SKM-1 treated with dmso at 0.1 percent for 144 hours (cell line): ENCODE results near the gene TRIM10.
"Not testable (repeated sequence)": the region's sequence is repeated elsewhere in the genome, so short reads cannot be mapped to it uniquely, and the experiment has no call there.

Experiments
- DNase-seq: peaks from one replicate; lab custom pipeline; 2025; ENCODE audit not compliant: unreplicated experiment; lab: John Stamatoyannopoulos, UW

The TRIM10 gene

DNA sequence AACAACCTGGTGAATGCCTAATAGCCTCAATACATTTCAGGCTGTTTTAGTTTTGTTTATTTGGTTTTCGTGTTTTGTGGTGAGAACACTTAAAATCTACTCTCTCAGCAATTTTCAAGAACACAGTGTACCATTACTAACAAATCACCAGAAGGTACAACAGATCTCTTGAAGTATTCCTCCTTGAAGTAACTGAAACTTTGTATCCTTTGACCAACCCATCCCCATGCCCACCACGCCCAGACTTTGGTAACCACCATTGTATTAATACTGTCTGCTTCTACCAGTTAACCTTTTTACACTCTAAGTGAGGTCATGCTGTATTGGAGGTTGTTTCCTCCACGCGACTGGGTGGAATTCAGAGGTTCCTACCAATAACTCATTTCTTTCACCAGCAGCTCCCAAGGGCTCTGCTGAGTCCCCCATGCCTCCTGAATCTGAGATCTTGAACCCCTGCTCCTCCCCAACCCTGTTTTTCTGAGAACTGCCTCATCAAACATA lies 30.8 kb downstream of the TRIM10 start:
- DNase-seq, result no peak

- no peak for DNase-seq
These were observed 31.5 kb downstream of the TRIM10 start for GRCh38 chr6:30129265-30130178.

GRCh38 chr6:30127238-30128093 lies 33.5 kb downstream of the TRIM10 start:
- no peak for DNase-seq

GRCh38 chr6:30122515-30122914 lies 38.5 kb downstream of the TRIM10 start:
- DNase-seq, result no peak

DNA sequence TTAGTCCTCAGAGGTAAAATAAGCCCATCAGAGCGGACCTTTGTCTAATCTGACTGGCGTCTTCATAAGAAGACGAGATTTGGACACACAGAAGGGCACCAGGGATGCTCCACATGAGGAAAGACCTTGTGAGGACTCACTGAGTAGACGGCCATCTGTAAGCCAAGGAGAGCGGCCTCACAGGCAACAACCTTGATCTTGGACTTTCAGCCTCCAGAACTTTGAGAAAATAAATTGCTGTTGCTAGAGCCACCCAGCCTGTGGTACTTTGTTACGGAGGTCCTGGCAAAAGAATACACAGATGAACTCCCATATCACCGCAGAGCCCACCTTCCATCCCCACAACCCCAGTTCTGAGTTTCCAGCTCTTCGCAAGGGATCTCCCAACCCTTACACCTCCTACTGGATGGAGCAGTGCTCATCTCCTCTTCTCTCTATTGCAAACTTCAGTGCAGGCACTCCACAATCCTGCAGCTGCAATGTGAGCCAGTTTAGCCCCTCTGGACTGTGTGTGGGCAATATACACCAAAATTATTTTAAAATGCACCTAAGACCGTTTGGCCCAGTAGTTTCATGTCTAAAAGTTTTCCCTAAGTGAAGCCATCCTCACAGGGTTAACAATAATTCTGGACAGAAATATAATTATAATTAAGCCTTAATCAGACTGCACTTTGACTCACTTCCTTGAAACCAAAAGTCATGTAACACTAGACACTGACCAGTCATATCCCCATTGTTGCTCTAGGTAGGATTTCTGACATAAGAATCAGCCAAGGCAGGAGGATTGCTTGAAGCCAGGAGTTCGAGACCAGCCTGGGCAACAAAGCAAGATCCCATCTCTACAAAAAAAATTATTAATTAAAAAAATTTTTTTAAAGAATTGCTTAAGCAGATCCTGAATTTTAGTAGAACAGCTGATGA lies 39.3 kb downstream of the TRIM10 start:
- DNase-seq, result no peak

GRCh38 chr6:30118691-30119090 lies 42.3 kb downstream of the TRIM10 start:
- not testable (repeated sequence) for DNase-seq

- DNase-seq, result no peak
These were observed 44.3 kb downstream of the TRIM10 start for GRCh38 chr6:30116724-30117123.

DNA sequence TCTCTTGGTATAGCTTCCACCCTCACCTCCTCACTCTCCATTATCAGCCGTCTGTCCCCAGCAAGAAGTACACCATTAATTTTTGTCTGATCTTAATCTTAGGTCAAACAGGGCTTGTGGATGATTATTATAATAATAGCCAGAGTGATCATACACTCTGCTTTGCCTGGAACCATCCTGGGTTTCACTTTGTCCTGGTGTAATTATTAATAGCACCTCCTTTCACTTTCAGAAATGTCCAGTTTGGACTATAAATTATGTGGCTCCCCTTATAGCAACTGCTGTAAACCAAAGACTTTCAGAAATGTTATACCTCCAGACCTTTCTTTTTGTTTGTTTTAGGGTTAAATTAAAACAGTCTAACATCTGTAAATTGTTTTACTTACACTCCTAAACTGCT lies 47.2 kb downstream of the TRIM10 start:
- no peak for DNase-seq

DNA sequence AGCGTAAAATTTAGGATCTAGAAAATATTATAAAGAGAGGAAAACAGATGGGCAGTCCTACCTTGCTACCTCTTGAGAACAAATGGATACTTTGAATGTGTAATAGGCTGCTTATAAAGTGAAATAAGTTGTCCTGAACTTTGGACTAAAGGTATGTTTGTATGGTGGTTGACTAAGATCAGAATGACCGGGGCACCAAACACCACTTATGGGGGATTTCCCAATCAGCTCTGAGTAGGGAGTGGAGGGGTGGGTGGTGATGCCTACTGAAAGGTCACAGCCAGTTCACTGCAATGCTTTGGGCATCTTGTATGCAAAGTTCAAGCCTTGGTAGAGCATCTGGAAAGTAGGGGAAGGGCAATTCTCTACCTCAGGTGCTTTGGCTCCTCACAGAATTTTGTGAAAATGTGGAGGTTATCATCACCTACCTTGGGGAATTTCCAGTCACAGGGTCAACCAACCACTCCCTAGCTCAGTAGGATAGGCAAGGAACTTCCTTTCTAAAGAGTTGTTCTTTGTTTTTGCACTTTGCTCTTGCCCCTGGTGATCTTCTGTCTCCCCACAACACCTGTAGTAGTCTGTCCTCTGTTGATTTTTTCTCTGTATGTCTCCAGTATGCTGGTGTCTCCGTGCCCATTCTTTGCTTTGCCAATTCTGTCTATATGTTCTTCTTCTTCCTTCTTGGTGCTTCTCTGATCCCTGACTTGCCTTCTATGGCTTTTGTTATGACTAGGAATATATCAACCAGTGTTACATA lies 47.8 kb downstream of the TRIM10 start, which contains the start of gene TRIM31:
Gene TRIM31 (minus strand): TSS at position 88 of the 757 bp plus-strand sequence. CDS start 285 bp downstream, outside the sequence.
- DNase-seq, result no peak

DNA sequence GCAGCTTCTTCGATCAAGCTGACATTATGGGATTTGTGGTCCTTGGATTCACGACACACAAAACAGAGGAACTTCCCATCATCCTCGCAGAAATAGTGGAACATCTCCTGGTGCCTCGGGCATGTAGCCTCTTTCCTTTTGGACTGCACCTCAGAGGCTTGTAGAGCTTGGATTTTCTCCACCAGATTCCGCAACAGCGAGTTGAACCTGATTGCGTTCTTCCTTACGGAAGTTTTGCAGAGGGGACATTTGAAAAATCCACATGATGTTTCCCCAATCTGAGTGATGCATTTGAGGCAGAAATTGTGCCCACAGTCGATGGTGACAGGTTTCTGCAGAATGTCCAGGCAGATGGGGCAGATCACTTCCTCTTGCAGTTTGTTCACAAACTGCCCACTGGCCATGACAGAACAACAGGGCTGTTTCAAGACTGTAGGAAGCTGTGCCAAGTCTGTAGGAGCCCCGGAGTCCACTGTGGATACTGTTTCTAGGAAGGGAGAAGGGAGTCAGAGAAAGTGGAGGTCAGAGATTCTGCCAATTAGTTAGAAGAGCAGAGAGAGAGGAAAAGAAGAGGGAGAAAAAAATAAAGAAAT lies 48.5 kb downstream of the TRIM10 start:
- DNase-seq, result no peak

DNA sequence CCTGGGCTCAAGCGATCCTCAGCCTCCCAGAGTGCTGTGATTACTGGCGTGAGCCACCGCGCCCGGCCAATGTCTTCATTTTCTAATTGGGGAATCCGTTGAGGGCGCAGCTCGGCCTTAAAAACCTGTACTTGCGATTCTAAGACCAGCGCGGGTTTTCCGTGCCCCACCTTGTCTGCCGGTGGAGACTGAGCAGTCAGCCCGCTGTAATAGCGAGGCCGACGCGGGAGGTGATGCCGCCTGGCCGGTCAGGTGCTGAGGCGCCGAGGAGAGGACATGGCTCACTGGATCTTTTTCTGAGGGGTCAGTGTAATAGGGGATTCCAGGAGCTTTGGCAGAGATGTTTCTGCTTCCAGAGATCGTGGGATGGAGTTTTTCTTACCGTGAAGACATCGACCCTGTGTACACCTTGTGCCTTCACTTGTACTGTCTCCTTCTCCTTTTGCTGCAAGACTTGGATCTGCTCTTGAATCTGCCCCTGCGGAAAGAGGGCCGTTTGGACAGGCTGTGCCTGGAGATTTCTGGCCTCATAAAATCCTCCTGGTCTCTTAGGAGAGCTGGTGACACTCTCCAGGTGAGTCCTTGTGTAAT lies 49.6 kb downstream of the TRIM10 start:
- DNase-seq, result no peak

- DNase-seq, result no peak
These were observed 56.4 kb downstream of the TRIM10 start for GRCh38 chr6:30104661-30105060.

DNA sequence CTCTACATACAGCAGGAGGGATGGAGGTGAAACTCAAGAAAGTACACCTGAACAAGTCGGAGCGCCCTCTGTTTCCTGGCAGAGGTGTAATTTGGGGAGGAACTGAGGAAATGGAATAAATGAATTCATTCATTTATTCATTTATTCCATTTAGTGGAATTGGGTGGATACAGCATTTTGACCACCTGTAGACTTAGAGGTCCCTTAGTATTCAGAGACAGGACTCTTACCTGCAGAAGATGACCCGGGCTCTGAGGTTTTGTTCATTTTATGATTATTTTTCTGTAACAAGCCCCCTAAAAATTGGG lies 57.2 kb downstream of the TRIM10 start:
- DNase-seq, result no peak

DNA sequence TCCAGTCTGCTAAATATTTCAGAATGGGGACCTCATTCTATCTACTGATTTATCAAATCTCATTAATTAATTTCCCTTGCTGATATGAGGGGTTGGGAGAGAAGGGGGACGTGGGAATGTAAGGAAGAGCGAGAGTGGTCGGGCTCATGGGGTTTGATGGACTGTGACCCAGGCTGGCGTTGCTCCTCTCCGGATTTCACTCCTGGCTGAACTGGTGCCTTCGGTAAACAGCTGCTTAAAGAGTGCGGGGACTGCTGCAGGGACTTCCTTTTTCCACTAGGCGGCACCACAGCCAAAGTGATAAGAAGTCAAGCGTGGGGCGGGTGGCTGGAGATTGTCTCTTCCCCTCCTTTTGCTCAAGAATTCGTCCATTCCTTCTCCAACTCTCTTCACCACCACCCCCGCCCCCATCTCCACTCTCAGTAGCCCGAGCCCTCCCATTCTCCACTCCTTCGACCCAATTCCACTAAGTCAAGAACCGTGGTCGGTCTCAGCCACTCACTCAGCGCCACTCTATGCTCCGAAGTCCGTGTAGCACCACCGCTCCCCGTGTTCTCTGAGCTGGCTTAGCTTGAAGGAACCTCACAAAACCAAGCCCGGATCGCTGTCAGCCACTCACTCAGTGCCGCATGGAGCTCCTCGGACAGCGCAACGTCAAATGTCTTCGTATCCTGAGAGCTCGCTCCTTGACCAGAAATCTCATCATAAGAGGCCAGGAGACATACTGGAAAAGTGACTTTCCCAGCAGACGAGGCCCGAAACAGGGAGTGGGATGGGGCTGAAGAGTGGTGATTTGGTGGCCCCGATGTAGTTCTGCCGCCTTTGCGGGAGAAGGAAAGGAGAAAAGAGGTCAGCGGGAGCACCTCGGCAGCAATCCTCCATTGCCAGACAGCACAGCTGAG lies 57.8 kb downstream of the TRIM10 start:
- peak; percentile 78 for DNase-seq

GRCh38 chr6:30102414-30102969 lies 58.5 kb downstream of the TRIM10 start:
- peak; percentile 55 for DNase-seq
